DOHH2 (cell line): Measurements from ENCODE around the gene MICAL3.

Experiments used
- H3F3A ChIP-seq: fragments of 200-600 bp; sonication (generic), shearing (Covaris generic); 2 replicates; pipeline ENCODE4 v1.6.0; 2016; ENCODE audit warnings: antibody characterized with exemption, mild to moderate bottlenecking; ENCODE audit not compliant: control insufficient read depth, insufficient read depth
- H3K27ac ChIP-seq: fragments of 200-600 bp; sonication (generic); 2 replicates; pipeline ENCODE4 v1.5.1; 2014; ENCODE audit warnings: low read depth, mild to moderate bottlenecking, low read length, moderate library complexity
- H3K27me3 ChIP-seq: fragments of 200-600 bp; sonication (generic); 2 replicates; pipeline ENCODE4 v1.6.1; 2014; ENCODE audit warnings: mild to moderate bottlenecking, low read length, mixed read lengths; ENCODE audit not compliant: control insufficient read depth
- H3K36me3 ChIP-seq: fragments of 200-600 bp; sonication (generic); 2 replicates; pipeline ENCODE4 v1.6.1; 2014; ENCODE audit warnings: mild to moderate bottlenecking, low read length, moderate library complexity, mixed read lengths; ENCODE audit not compliant: control insufficient read depth
- H3K4me1 ChIP-seq: fragments of 200-600 bp; sonication (generic); 2 replicates; pipeline ENCODE4 v1.6.1; 2014; ENCODE audit warnings: mild to moderate bottlenecking, low read length, mixed read lengths; ENCODE audit not compliant: control insufficient read depth
- H3K4me2 ChIP-seq: fragments of 200-600 bp; sonication (generic); 2 replicates; pipeline ENCODE4 v1.6.0; 2014; ENCODE audit warnings: mild to moderate bottlenecking, low read length, moderate library complexity
- H3K4me3 ChIP-seq: fragments of 200-600 bp; sonication (generic); 2 replicates; pipeline ENCODE4 v1.5.1; 2014; ENCODE audit warnings: mild to moderate bottlenecking, low read length, mixed read lengths
- H3K79me2 ChIP-seq: fragments of 200-600 bp; sonication (generic); 2 replicates; pipeline ENCODE4 v1.6.1; 2014; ENCODE audit warnings: mild to moderate bottlenecking, low read length, mixed read lengths; ENCODE audit not compliant: control insufficient read depth
- H3K9me2 ChIP-seq: fragments of 200-600 bp; sonication (generic); replicated peaks from 2 replicates; pipeline ENCODE4 v1.6.1; 2014; ENCODE audit warnings: mild to moderate bottlenecking, low read length, mixed read lengths; ENCODE audit not compliant: control insufficient read depth
- H3K9me3 ChIP-seq: fragments of 200-600 bp; sonication (generic); 2 replicates; pipeline ENCODE4 v1.6.1; 2014; ENCODE audit warnings: antibody characterized with exemption, low read length, mixed read lengths; ENCODE audit not compliant: control insufficient read depth, insufficient read depth
- H4K20me1 ChIP-seq: fragments of 200-600 bp; sonication (generic); 2 replicates; pipeline ENCODE4 v1.6.0; 2014; ENCODE audit warnings: low read depth, mild to moderate bottlenecking, antibody characterized with exemption, low read length, moderate library complexity; ENCODE audit not compliant: control insufficient read depth, insufficient read depth
- EZH2phosphoT487 ChIP-seq: fragments of 200-600 bp; sonication (generic); IDR thresholded peaks from 2 replicates; pipeline ENCODE4 v1.6.1; 2017; ENCODE audit warnings: borderline replicate concordance, mild to moderate bottlenecking, antibody characterized with exemption, low read length, moderate library complexity, mixed read lengths
- TF ChIP-seq, protein P1 (sequence below): fragments of 200-600 bp; sonication (generic); IDR thresholded peaks from one replicate; pipeline ENCODE4 v1.5.1; 2014; ENCODE audit warnings: antibody characterized with exemption, mild to moderate bottlenecking, low read depth, low read length; ENCODE audit not compliant: poor library complexity, severe bottlenecking

Gene MICAL3

GRCh38 chr22:17884084-17884483 is 140.3 kb downstream of the MICAL3 start:
- Histone ChIP-seq H3K4me2 (no peak overlapping the region), H3F3A (no peaks in the 10 kb centered on the region), H3K27ac (no peak overlapping the region), H3K27me3 (no peaks in the 10 kb centered on the region), H3K9me3 (no peaks in the 10 kb centered on the region), H3K36me3 (peaks cover 87% of the 10 kb centered on the region), H4K20me1 (no peaks in the 10 kb centered on the region), H3K79me2 (no peaks in the 10 kb centered on the region), H3K4me3 (no peak overlapping the region), H3K4me1 (no peaks in the 10 kb centered on the region), H3K9me2 (no peaks in the 10 kb centered on the region)
- TF ChIP-seq EZH2phosphoT487 = no peak
- TF ChIP-seq, protein P1, sequence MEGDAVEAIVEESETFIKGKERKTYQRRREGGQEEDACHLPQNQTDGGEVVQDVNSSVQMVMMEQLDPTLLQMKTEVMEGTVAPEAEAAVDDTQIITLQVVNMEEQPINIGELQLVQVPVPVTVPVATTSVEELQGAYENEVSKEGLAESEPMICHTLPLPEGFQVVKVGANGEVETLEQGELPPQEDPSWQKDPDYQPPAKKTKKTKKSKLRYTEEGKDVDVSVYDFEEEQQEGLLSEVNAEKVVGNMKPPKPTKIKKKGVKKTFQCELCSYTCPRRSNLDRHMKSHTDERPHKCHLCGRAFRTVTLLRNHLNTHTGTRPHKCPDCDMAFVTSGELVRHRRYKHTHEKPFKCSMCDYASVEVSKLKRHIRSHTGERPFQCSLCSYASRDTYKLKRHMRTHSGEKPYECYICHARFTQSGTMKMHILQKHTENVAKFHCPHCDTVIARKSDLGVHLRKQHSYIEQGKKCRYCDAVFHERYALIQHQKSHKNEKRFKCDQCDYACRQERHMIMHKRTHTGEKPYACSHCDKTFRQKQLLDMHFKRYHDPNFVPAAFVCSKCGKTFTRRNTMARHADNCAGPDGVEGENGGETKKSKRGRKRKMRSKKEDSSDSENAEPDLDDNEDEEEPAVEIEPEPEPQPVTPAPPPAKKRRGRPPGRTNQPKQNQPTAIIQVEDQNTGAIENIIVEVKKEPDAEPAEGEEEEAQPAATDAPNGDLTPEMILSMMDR = no peak

GRCh38 chr22:17883356-17883755 is 141.0 kb downstream of the MICAL3 start:
- no peak overlapping the region for H3K4me2 ChIP-seq
- H3K36me3 ChIP-seq = peaks cover 86% of the 10 kb centered on the region
- no peaks in the 10 kb centered on the region for H3K4me1 ChIP-seq
- H3K9me3 ChIP-seq = no peaks in the 10 kb centered on the region
- no peaks in the 10 kb centered on the region for H3K9me2 ChIP-seq
- no peaks in the 10 kb centered on the region for H3K79me2 ChIP-seq
- H3K27ac ChIP-seq = no peak overlapping the region
- no peak overlapping the region for H3K4me3 ChIP-seq
- no peaks in the 10 kb centered on the region for H4K20me1 ChIP-seq
- no peaks in the 10 kb centered on the region for H3K27me3 ChIP-seq
- TF ChIP-seq, protein P1 = no peak
- no peak for TF ChIP-seq EZH2phosphoT487
- no peaks in the 10 kb centered on the region for H3F3A ChIP-seq

DNA sequence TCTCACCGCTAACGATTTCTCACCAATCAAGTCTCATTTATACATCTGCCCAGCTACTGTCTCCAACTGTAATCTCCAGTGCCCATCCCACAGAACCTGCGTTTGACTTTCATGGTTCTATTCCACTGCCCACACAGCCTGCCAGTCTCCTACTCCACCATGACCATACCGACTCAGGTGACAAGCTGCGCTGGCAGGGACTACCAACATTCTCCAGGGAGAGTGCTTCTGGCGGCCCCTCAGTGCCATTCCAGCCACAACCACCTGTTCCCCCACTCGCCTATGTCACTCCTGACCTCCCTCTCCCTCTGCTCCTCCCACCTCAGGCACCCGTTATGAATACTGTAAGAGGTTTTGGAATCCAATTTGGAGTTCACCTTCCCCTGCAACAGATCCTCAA is 141.6 kb downstream of the MICAL3 start:
- Histone ChIP-seq H4K20me1 (no peaks in the 10 kb centered on the region), H3F3A (no peaks in the 10 kb centered on the region), H3K27me3 (no peaks in the 10 kb centered on the region), H3K79me2 (no peaks in the 10 kb centered on the region), H3K4me3 (no peak overlapping the region), H3K27ac (no peak overlapping the region), H3K4me2 (no peak overlapping the region), H3K9me2 (no peaks in the 10 kb centered on the region), H3K4me1 (no peaks in the 10 kb centered on the region), H3K9me3 (no peaks in the 10 kb centered on the region), H3K36me3 (peaks cover 79% of the 10 kb centered on the region)
- no peak for TF ChIP-seq EZH2phosphoT487
- TF ChIP-seq, protein P1 = no peak

GRCh38 chr22:17882162-17882561 is 142.2 kb downstream of the MICAL3 start:
- no peaks in the 10 kb centered on the region for H3K27me3 ChIP-seq
- no peaks in the 10 kb centered on the region for H4K20me1 ChIP-seq
- peaks cover 74% of the 10 kb centered on the region for H3K36me3 ChIP-seq
- no peaks in the 10 kb centered on the region for H3K9me2 ChIP-seq
- no peaks in the 10 kb centered on the region for H3F3A ChIP-seq
- H3K4me2 ChIP-seq = no peak overlapping the region
- no peak overlapping the region for H3K27ac ChIP-seq
- H3K9me3 ChIP-seq = no peaks in the 10 kb centered on the region
- H3K4me3 ChIP-seq = no peak overlapping the region
- TF ChIP-seq EZH2phosphoT487 = no peak
- TF ChIP-seq, protein P1 = no peak
- H3K4me1 ChIP-seq = no peaks in the 10 kb centered on the region
- H3K79me2 ChIP-seq = no peaks in the 10 kb centered on the region
